ENCODE measurements around the gene TIAM2.

TIAM2 gene

GRCh38 chr6:155171747-155172449 is 176.8 kb downstream of the TIAM2 start:
- TF ChIP-seq GABPA (IDR thresholded peaks at IDR 0.05; ENCODE audit: low read depth): no peak
- TF ChIP-seq SPI1 (IDR thresholded peaks at IDR 0.05; ENCODE audit: borderline replicate concordance, low read depth): no peak
- TF ChIP-seq POLR2AphosphoS5 (IDR thresholded peaks at IDR 0.05; ENCODE audit: low read depth): no peak
- TF ChIP-seq CTCF (IDR thresholded peaks at IDR 0.05; ENCODE audit: insufficient read depth, low read length): no peak
- no peak for TF ChIP-seq REST (IDR thresholded peaks at IDR 0.05; ENCODE audit: insufficient replicate concordance, low read depth)
- H3K4me3 ChIP-seq (replicated peaks; ENCODE audit: insufficient read depth, low read length): no peak overlapping the region
- no peak for DNase-seq (ENCODE audit: low read depth in 1 of 2, low spot score in 1 of 2)
- no peak overlapping the region for H3K27ac ChIP-seq (replicated peaks)
- H3K27me3 ChIP-seq (ENCODE audit: insufficient read depth, poor library complexity, severe bottlenecking): no peaks in the 10 kb centered on the region

- Histone ChIP-seq H3K27ac (replicated peaks) (no peak overlapping the region), H3K4me3 (replicated peaks; ENCODE audit: insufficient read depth, low read length) (no peak overlapping the region), H3K27me3 (ENCODE audit: insufficient read depth, poor library complexity, severe bottlenecking) (no peaks in the 10 kb centered on the region)
- no peak for DNase-seq (ENCODE audit: low read depth in 1 of 2, low spot score in 1 of 2)
- TF ChIP-seq CTCF (IDR thresholded peaks at IDR 0.05; ENCODE audit: insufficient read depth, low read length) (no peak), REST (IDR thresholded peaks at IDR 0.05; ENCODE audit: insufficient replicate concordance, low read depth) (no peak), SPI1 (IDR thresholded peaks at IDR 0.05; ENCODE audit: borderline replicate concordance, low read depth) (no peak), POLR2AphosphoS5 (IDR thresholded peaks at IDR 0.05; ENCODE audit: low read depth) (no peak), GABPA (IDR thresholded peaks at IDR 0.05; ENCODE audit: low read depth) (no peak)
These were observed 178.4 kb downstream of the TIAM2 start for GRCh38 chr6:155173488-155173887.

- H3K4me3 ChIP-seq (replicated peaks; ENCODE audit: insufficient read depth, low read length): no peak overlapping the region
- DNase-seq (ENCODE audit: low read depth in 1 of 2, low spot score in 1 of 2): peak; percentile 10 to 63
- H3K27ac ChIP-seq (replicated peaks): no peak overlapping the region
- H3K27me3 ChIP-seq (ENCODE audit: insufficient read depth, poor library complexity, severe bottlenecking): no peaks in the 10 kb centered on the region
- TF ChIP-seq REST (IDR thresholded peaks at IDR 0.05; ENCODE audit: insufficient replicate concordance, low read depth): no peak
- TF ChIP-seq SPI1 (IDR thresholded peaks at IDR 0.05; ENCODE audit: borderline replicate concordance, low read depth): peak; percentile 51; the same call in 1 of the 2 replicates
- TF ChIP-seq GABPA (IDR thresholded peaks at IDR 0.05; ENCODE audit: low read depth): no peak
- TF ChIP-seq CTCF (IDR thresholded peaks at IDR 0.05; ENCODE audit: insufficient read depth, low read length): peak; percentile 30
- no peak for TF ChIP-seq POLR2AphosphoS5 (IDR thresholded peaks at IDR 0.05; ENCODE audit: low read depth)
These were observed 179.6 kb downstream of the TIAM2 start for GRCh38 chr6:155174576-155175211.
